B cell (primary cell): ENCODE data around the gene VAV2. TPM values are rescaled to one million over a fixed set of nuclear protein-coding genes. Genes with fewer than 3 reads are reported as not detected.
A peak's percentile ranks its signal among the peaks of the same experiment; 100 is the strongest.

Source experiments
- ATAC-seq: fragments of 200-7000 bp; cut with Tn5 transposase; one replicate; pipeline ENCODE4 v1.10.0; 2021; ENCODE audit warnings: low read depth, mild to moderate bottlenecking, moderate number of reproducible peaks, moderate library complexity
- CTCF ChIA-PET: fragments of 350-600 bp; sonication (Branson Sonifier 250); formaldehyde crosslinking; loops from one replicate; lab custom pipeline; 2021; ENCODE audit warnings: antibody characterized with exemption, inconsistent platforms; lab: Charles Lee
- POLR2A ChIA-PET: fragments of 350-600 bp; sonication (Branson Sonifier 250); formaldehyde crosslinking; loops from one replicate; lab custom pipeline; 2021; ENCODE audit warnings: antibody characterized with exemption; lab: Charles Lee
- DNase-seq: peaks from one replicate; pipeline ENCODE4 v3.0.0; 2013
- H2AFZ ChIP-seq: 2 replicates; pipeline ENCODE4 v1.6.1; 2012; ENCODE audit warnings: mild to moderate bottlenecking, low read depth, low read length; ENCODE audit not compliant: insufficient read depth, poor library complexity, severe bottlenecking
- H3K27ac ChIP-seq, 2 donors: 1 replicate in 1 of 2; 2 replicates in 1 of 2; pipeline ENCODE4 v1.5.1; 2012 to 2013; ENCODE audit warnings: low read length in 2 of 2, mild to moderate bottlenecking in 2 of 2, moderate library complexity in 1 of 2
- H3K27me3 ChIP-seq, 4 experiments: fragments of 200-600 bp in 1 of 4; sonication (generic) in 1 of 4; replicated peaks in 1 of 4; 1 replicate in 2 of 4; 2 replicates in 2 of 4; pipeline versions ENCODE4 v1.6.1 to v1.7.0; 2013 to 2016; ENCODE audit warnings: low read length in 3 of 4, mild to moderate bottlenecking in 2 of 4, mixed read lengths in 1 of 4, moderate library complexity in 1 of 4; ENCODE audit not compliant: insufficient read depth in 4 of 4, control insufficient read depth in 3 of 4; ENCODE audit errors: control extremely low read depth in 1 of 4
- H3K36me3 ChIP-seq, 2 experiments: replicated peaks in 1 of 2; 1 replicate in 1 of 2; 2 replicates in 1 of 2; pipeline versions ENCODE4 v1.6.1 to v1.7.1; 2013; ENCODE audit warnings: low read length in 1 of 2; ENCODE audit not compliant: insufficient read depth in 2 of 2, control insufficient read depth in 1 of 2; ENCODE audit errors: control extremely low read depth in 1 of 2, extremely low read depth in 1 of 2
- H3K4me1 ChIP-seq, 2 donors: fragments of 200-600 bp in 1 of 2; sonication (generic) in 1 of 2; 1 replicate in 1 of 2; 2 replicates in 1 of 2; pipeline versions ENCODE4 v1.5.1 to v1.6.1; 2013 to 2017; ENCODE audit warnings: low read length in 2 of 2; ENCODE audit not compliant: control insufficient read depth in 2 of 2, insufficient read depth in 2 of 2
- H3K4me2 ChIP-seq: replicated peaks from 2 replicates; pipeline ENCODE3; 2012; ENCODE audit warnings: mild to moderate bottlenecking, low read depth, low read length; ENCODE audit not compliant: poor library complexity, severe bottlenecking
- H3K4me3 ChIP-seq, 5 experiments: fragments of 200-600 bp in 1 of 5; sonication (generic) in 1 of 5; 1 replicate in 3 of 5; 2 replicates in 2 of 5; pipeline versions ENCODE4 v1.5.1 to v1.7.0; 2011 to 2016; ENCODE audit warnings: low read length in 4 of 5, mild to moderate bottlenecking in 4 of 5, low read depth in 2 of 5, control low read depth in 1 of 5, moderate library complexity in 1 of 5; ENCODE audit not compliant: insufficient read depth in 1 of 5; ENCODE audit errors: control extremely low read depth in 1 of 5, extremely low read depth in 1 of 5
- H3K79me2 ChIP-seq: fragments of 200-600 bp; sonication (generic); one replicate; pipeline ENCODE4 v1.6.0; 2016; ENCODE audit warnings: low read length; ENCODE audit not compliant: control insufficient read depth, insufficient read depth
- H3K9ac ChIP-seq: fragments of 200-600 bp; sonication (generic); 2 replicates; pipeline ENCODE4 v1.6.1; 2017; ENCODE audit warnings: mild to moderate bottlenecking, low read length, moderate library complexity
- H3K9me3 ChIP-seq, 3 donors: one replicate each; pipeline versions ENCODE4 v1.6.1 to v1.7.1; 2013; ENCODE audit warnings: low read length in 2 of 3; ENCODE audit not compliant: control insufficient read depth in 2 of 3, insufficient read depth in 1 of 3; ENCODE audit errors: control extremely low read depth in 1 of 3
- H4K20me1 ChIP-seq: 2 replicates; pipeline ENCODE4 v1.6.0; 2012; ENCODE audit warnings: mild to moderate bottlenecking, low read length; ENCODE audit not compliant: insufficient read depth, control insufficient read depth, poor library complexity, severe bottlenecking
- H3K27ac Mint-ChIP-seq: one replicate; pipeline ENCODE4 v1.8.0; 2021; ENCODE audit warnings: mixed read lengths
- H3K27me3 Mint-ChIP-seq: one replicate; pipeline ENCODE4 v1.8.0; 2021; ENCODE audit warnings: mixed read lengths
- H3K4me1 Mint-ChIP-seq: one replicate; pipeline ENCODE4 v1.8.0; 2021; ENCODE audit warnings: mixed read lengths
- H3K4me3 Mint-ChIP-seq: one replicate; pipeline ENCODE4 v1.8.0; 2021; ENCODE audit warnings: mixed read lengths
- H3K9me3 Mint-ChIP-seq: one replicate; pipeline ENCODE4 v1.8.0; 2022; ENCODE audit warnings: mixed read lengths; ENCODE audit not compliant: insufficient read depth
- CTCF ChIP-seq: fragments of 200-600 bp; IDR thresholded peaks from one replicate; pipeline ENCODE4 v1.8.0; 2022; ENCODE audit warnings: antibody characterized with exemption, mild to moderate bottlenecking
- EZH2 ChIP-seq: IDR thresholded peaks from 2 replicates; pipeline ENCODE4 v1.6.1; 2012; ENCODE audit warnings: borderline replicate concordance, low read depth, mild to moderate bottlenecking, moderate library complexity, low read length; ENCODE audit not compliant: insufficient read depth, poor library complexity, severe bottlenecking
- WGBS: methylation state at CpG from one replicate; pipeline ENCODE4 v1.1.5; 2013; ENCODE audit warnings: missing lambda C conversion rate; ENCODE audit not compliant: insufficient coverage; 5-methylcytosine and 5-hydroxymethylcytosine counted together
- intact Hi-C: fragments of 100-400 bp; cut with micrococcal nuclease; formaldehyde crosslinking; loops from one replicate; pipeline ENCODE4 v1.10.0; 2022
- polyA plus RNA-seq: library from polyadenylated mRNA; depleted of rRNA; stranded (reverse); fragments of >200 nt; gene quantifications from 2 replicates; pipeline ENCODE4 v1.2.3, GENCODE V29; 2012
- total RNA-seq, 2 donors: library from RNA; stranded (reverse); fragments of 120-200 nt in 1 of 2; gene quantifications; 1 replicate in 1 of 2; 2 replicates in 1 of 2; pipeline versions ENCODE4 v1.2.3 to v1.2.4, GENCODE V29; 2013 to 2022

Gene VAV2
- total and polyA plus RNA-seq, 2 donors (not counting 1 experiment from before 2014, with no cell fraction given), result 34.4 to 128 TPM

GRCh38 chr9:133928248-133928764, 63.8 kb downstream of the VAV2 start:
- H4K20me1 ChIP-seq, result peaks cover 98% of the 10 kb centered on the region
- peaks cover 8 to 12% of the 10 kb centered on the region in 2 donors for H3K4me1 ChIP-seq
- H3K9me3 Mint-ChIP-seq, result no peaks in the 10 kb centered on the region
- peaks cover 63% of the 10 kb centered on the region for H3K4me1 Mint-ChIP-seq
- no peak overlapping the region for H3K4me2 ChIP-seq
- H3K27me3 Mint-ChIP-seq, result no peaks in the 10 kb centered on the region
- H3K27ac Mint-ChIP-seq, result peak overlapping the region; percentile 85
- H3K27me3 ChIP-seq, result no peaks in the 10 kb centered on the region
- ATAC-seq (peak; percentile 36), DNase-seq (no peak)
- no peak overlapping the region for H3K4me3 ChIP-seq
- no peak overlapping the region for H3K9ac ChIP-seq
- peaks cover 0 to 15% of the 10 kb centered on the region in 2 experiments for H3K36me3 ChIP-seq
- no peak overlapping the region for H3K27ac ChIP-seq
- peaks cover 0 to 10% (median 0%) of the 10 kb centered on the region in 3 donors for H3K9me3 ChIP-seq
- ChIA-PET CTCF (interaction anchor here (1.5 kb wide), 1 partner anchor 66 kb away, joined by 3 read pairs; no protein-coding TSS in a partner anchor), POLR2A (no interaction called here)
- intact Hi-C loops, result no loop called here
- H3K79me2 ChIP-seq, result peaks cover 98% of the 10 kb centered on the region
- H3K4me3 Mint-ChIP-seq, result peak overlapping the region; percentile 60
- 79% methylated on average over 9 of the region's 14 CpGs for WGBS
- TF ChIP-seq CTCF (no peak), EZH2 (no peak)
- H2AFZ ChIP-seq, result no peak overlapping the region

GRCh38 chr9:133927041-133927440, 65.1 kb downstream of the VAV2 start:
- Mint-ChIP-seq H3K4me1 (peaks cover 69% of the 10 kb centered on the region), H3K4me3 (no peak overlapping the region), H3K27me3 (no peaks in the 10 kb centered on the region), H3K9me3 (no peaks in the 10 kb centered on the region), H3K27ac (peak overlapping the region; percentile 80)
- Histone ChIP-seq H3K4me2 (no peak overlapping the region), H4K20me1 (peaks cover 98% of the 10 kb centered on the region), H3K9me3 (peaks cover 0 to 8% (median 0%) of the 10 kb centered on the region in 3 donors), H3K4me3 (no peak overlapping the region), H3K9ac (no peak overlapping the region), H3K36me3 (peaks cover 0 to 18% of the 10 kb centered on the region in 2 experiments), H3K27ac (no peak overlapping the region), H3K79me2 (peaks cover 98% of the 10 kb centered on the region), H3K27me3 (no peaks in the 10 kb centered on the region), H2AFZ (no peak overlapping the region), H3K4me1 (peaks cover 8 to 12% of the 10 kb centered on the region in 2 donors)
- DNase-seq (no peak), ATAC-seq (no peak)
- intact Hi-C loops, result no loop called here
- POLR2A ChIA-PET, result no interaction called here
- CTCF ChIA-PET, result interaction anchor here (1.6 kb wide), 1 partner anchor 67 kb away, joined by 5 read pairs; no protein-coding TSS in a partner anchor
- TF ChIP-seq CTCF (no peak), EZH2 (no peak)
- WGBS, result 52% methylated on average over 3 of the region's 6 CpGs
